SIG-M5 treated with dmso at 0.1 percent for 504 hours (cell line): Measurements from ENCODE around the gene APOO.
A peak's percentile ranks its signal among the peaks of the same experiment; 100 is the strongest.

Experiments
- DNase-seq: peaks from one replicate; lab custom pipeline; 2025; ENCODE audit not compliant: unreplicated experiment; lab: John Stamatoyannopoulos, UW

The APOO gene

GRCh38 chrX:23820235-23820782, 87.4 kb downstream of the APOO start:
- no peak for DNase-seq

GRCh38 chrX:23819385-23820234, 88.1 kb downstream of the APOO start:
- DNase-seq: no peak

GRCh38 chrX:23817979-23818336, 89.8 kb downstream of the APOO start:
- no peak for DNase-seq

- DNase-seq: no peak
These were observed 91.6 kb downstream of the APOO start for GRCh38 chrX:23816179-23816578.

- DNase-seq: no peak
These were observed 92.4 kb downstream of the APOO start for GRCh38 chrX:23815376-23815775.

GRCh38 chrX:23813808-23814207, 93.9 kb downstream of the APOO start:
- DNase-seq: no peak

GRCh38 chrX:23811656-23812055, 96.1 kb downstream of the APOO start:
- DNase-seq: peak; percentile 27

GRCh38 chrX:23811108-23811651, 96.6 kb downstream of the APOO start:
- DNase-seq: peak; percentile 88

- no peak for DNase-seq
These were observed 97.5 kb downstream of the APOO start for GRCh38 chrX:23810279-23810678.

- no peak for DNase-seq
These were observed 102.3 kb downstream of the APOO start for GRCh38 chrX:23805389-23805788.

GRCh38 chrX:23804578-23804977, 103.2 kb downstream of the APOO start:
- DNase-seq: no peak

GRCh38 chrX:23803931-23804381, 103.8 kb downstream of the APOO start:
- DNase-seq: no peak

GRCh38 chrX:23802431-23802830, 105.3 kb downstream of the APOO start:
- DNase-seq: peak; percentile 43

- no peak for DNase-seq
These were observed 108.2 kb downstream of the APOO start for GRCh38 chrX:23799469-23800065.

- DNase-seq: peak; percentile 54
These were observed 110.2 kb downstream of the APOO start for GRCh38 chrX:23797371-23798128.

GRCh38 chrX:23795221-23795620, 112.5 kb downstream of the APOO start:
- no peak for DNase-seq

- no peak for DNase-seq
These were observed 114.7 kb downstream of the APOO start for GRCh38 chrX:23792861-23793553.

- DNase-seq: no peak
These were observed 117.6 kb downstream of the APOO start for GRCh38 chrX:23790155-23790497.

GRCh38 chrX:23789386-23790154, 118.2 kb downstream of the APOO start:
- DNase-seq: no peak

GRCh38 chrX:23788946-23789345, 118.8 kb downstream of the APOO start:
- DNase-seq: no peak
